Measurements from ENCODE around the gene IL4R. TPM values are rescaled to one million over a fixed set of nuclear protein-coding genes. Genes with fewer than 3 reads are reported as not detected.

IL4R gene
- polyA plus RNA-seq, 2 donors: 51.1 to 60.0 TPM

DNA sequence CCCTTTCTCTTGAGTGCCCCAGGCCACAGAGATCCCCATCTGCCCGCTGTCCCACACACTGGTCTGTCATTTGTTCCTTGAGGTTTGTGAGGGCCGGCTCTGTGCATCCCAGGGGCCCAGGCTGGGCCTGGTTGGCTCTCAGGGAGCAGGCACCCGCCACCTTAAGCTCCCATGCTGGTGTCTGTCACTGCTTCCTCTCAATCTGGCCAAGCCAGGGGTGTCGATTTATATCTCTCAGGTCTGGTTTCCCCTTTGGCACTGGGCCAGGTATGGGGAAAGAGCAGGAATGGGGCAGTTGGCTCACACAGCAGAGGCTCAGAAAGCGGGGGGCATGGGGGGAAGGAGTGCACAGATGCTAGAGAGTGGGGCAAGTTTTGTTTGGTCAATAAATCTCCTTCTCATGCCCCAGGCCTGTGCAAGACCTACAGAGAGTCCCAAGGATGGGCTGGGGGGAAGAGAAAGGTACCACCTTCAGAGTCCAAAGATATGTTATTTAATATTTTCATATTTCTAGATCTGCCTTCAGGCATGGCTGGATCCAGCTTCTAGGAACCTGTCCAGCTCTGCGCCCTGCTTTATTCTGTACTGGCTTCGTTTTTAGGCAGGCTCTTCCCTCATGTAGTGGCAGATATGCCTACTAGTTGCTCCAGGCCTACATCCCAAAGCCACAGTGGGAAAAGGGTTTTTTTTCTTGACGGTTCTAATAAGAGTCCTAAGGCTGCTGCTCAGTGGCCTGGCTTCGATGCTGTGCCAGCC is 34.3 kb downstream of the IL4R start:
- peaks cover 0 to 2% of the 10 kb centered on the region in 2 donors for H3K4me1 ChIP-seq (ENCODE audit: control insufficient read depth in 2 of 2, insufficient read depth in 2 of 2, low read length in 1 of 2)
- H3K4me3 ChIP-seq (ENCODE audit: low read depth in 1 of 2, low read length in 2 of 2): no peak overlapping the region
- H3K9me3 ChIP-seq (ENCODE audit: control insufficient read depth in 2 of 2, insufficient read depth in 1 of 2, low read depth in 1 of 2, low read length in 1 of 2): peaks cover 0 to 3% of the 10 kb centered on the region in 2 donors
- H3K27ac ChIP-seq (ENCODE audit: low read depth in 2 of 2, low read length in 1 of 2): peak overlapping the region in 1 of 2 donors; percentile 50
- no peaks in the 10 kb centered on the region for H3K27me3 ChIP-seq (ENCODE audit: control insufficient read depth in 1 of 2, insufficient read depth in 2 of 2, low read length in 2 of 2)
- WGBS, 2 donors: 69 to 77% methylated on average over 9 of the region's 9 CpGs
- peaks cover 20 to 48% of the 10 kb centered on the region in 2 donors for H3K36me3 ChIP-seq (ENCODE audit: control insufficient read depth in 2 of 2, insufficient read depth in 2 of 2, low read length in 1 of 2)

DNA sequence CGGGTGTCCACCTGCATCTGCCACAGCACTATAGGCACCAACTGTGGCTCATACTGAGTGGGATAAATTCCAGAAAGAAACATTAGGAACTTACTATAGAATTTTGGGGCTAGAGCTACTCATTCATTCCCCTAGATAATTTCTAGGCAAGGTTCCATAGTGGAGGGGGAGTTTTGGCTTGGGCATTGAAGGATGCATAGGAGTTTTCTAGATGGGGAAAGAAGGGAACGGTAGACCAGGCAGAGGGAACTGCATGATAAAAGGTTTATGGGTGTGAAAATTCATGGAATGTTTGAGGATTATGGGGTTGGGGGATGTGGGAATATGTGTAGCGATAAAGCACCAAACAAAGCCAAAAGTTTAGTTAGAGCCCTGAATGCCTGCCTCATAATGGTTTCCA is 35.5 kb downstream of the IL4R start:
- H3K36me3 ChIP-seq (ENCODE audit: control insufficient read depth in 2 of 2, insufficient read depth in 2 of 2, low read length in 1 of 2): peaks cover 24 to 54% of the 10 kb centered on the region in 2 donors
- no peak overlapping the region for H3K27ac ChIP-seq (ENCODE audit: low read depth in 2 of 2, low read length in 1 of 2)
- H3K27me3 ChIP-seq (ENCODE audit: control insufficient read depth in 1 of 2, insufficient read depth in 2 of 2, low read length in 2 of 2): no peaks in the 10 kb centered on the region
- peaks cover 0 to 3% of the 10 kb centered on the region in 2 donors for H3K9me3 ChIP-seq (ENCODE audit: control insufficient read depth in 2 of 2, insufficient read depth in 1 of 2, low read depth in 1 of 2, low read length in 1 of 2)
- peaks cover 0 to 2% of the 10 kb centered on the region in 2 donors for H3K4me1 ChIP-seq (ENCODE audit: control insufficient read depth in 2 of 2, insufficient read depth in 2 of 2, low read length in 1 of 2)
- no peak overlapping the region for H3K4me3 ChIP-seq (ENCODE audit: low read depth in 1 of 2, low read length in 2 of 2)
- WGBS, 2 donors: 94 to 96% methylated on average over 3 of the region's 3 CpGs

DNA sequence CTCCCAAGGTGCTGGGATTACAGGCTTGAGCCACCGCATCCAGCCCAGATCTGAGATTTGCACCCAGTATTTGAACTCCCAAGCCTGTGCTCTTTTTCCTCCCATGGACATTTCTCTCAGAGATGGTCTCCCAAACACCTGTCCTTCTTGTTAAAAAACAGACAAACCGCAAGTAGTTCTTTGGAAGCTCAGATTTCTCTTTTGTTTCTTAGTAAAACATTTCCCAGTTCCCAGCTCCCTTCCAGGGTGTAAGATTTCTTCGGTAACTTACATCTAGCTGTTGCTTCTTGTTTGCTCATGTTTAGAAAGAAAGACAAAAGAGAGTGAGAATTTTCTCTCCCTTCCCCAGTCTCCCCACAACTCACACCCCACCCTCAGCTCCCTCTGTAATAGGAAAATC is 36.2 kb downstream of the IL4R start:
- Histone ChIP-seq H3K9me3 (ENCODE audit: control insufficient read depth in 2 of 2, insufficient read depth in 1 of 2, low read depth in 1 of 2, low read length in 1 of 2) (peaks cover 0 to 3% of the 10 kb centered on the region in 2 donors), H3K36me3 (ENCODE audit: control insufficient read depth in 2 of 2, insufficient read depth in 2 of 2, low read length in 1 of 2) (peaks cover 29 to 54% of the 10 kb centered on the region in 2 donors), H3K27ac (ENCODE audit: low read depth in 2 of 2, low read length in 1 of 2) (no peak overlapping the region), H3K4me1 (ENCODE audit: control insufficient read depth in 2 of 2, insufficient read depth in 2 of 2, low read length in 1 of 2) (peaks cover 0 to 2% of the 10 kb centered on the region in 2 donors), H3K27me3 (ENCODE audit: control insufficient read depth in 1 of 2, insufficient read depth in 2 of 2, low read length in 2 of 2) (no peaks in the 10 kb centered on the region), H3K4me3 (ENCODE audit: low read depth in 1 of 2, low read length in 2 of 2) (no peak overlapping the region)
- WGBS, 2 donors: 64 to 87% methylated on average over 3 of the region's 3 CpGs

DNA sequence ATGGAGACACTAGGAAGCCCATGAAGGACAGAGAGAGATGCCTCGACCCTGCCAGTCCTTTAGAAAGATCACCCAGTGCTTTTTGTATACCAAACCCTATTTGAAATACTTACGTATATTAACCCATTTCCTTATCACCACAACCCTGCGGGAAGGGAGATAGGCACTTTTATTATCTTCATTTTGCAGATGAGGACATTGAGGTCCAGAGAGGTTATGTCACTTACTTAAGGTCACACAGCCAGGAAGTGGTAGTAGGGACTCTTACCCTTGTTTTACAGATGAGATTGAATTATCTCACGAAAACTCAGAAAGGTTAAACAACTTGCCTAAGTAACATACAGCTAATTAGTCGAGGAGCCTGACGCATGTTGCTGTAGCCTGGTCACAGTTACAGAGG is 38.2 kb downstream of the IL4R start:
- no peak overlapping the region for H3K4me3 ChIP-seq (ENCODE audit: low read depth in 1 of 2, low read length in 2 of 2)
- peaks cover 0 to 3% of the 10 kb centered on the region in 2 donors for H3K9me3 ChIP-seq (ENCODE audit: control insufficient read depth in 2 of 2, insufficient read depth in 1 of 2, low read depth in 1 of 2, low read length in 1 of 2)
- peaks cover 34 to 58% of the 10 kb centered on the region in 2 donors for H3K36me3 ChIP-seq (ENCODE audit: control insufficient read depth in 2 of 2, insufficient read depth in 2 of 2, low read length in 1 of 2)
- 91 to 94% methylated on average over 6 of the region's 6 CpGs for WGBS, 2 donors
- H3K27ac ChIP-seq (ENCODE audit: low read depth in 2 of 2, low read length in 1 of 2): no peak overlapping the region
- H3K4me1 ChIP-seq (ENCODE audit: control insufficient read depth in 2 of 2, insufficient read depth in 2 of 2, low read length in 1 of 2): peaks cover 0 to 2% of the 10 kb centered on the region in 2 donors
- H3K27me3 ChIP-seq (ENCODE audit: control insufficient read depth in 1 of 2, insufficient read depth in 2 of 2, low read length in 2 of 2): no peaks in the 10 kb centered on the region

DNA sequence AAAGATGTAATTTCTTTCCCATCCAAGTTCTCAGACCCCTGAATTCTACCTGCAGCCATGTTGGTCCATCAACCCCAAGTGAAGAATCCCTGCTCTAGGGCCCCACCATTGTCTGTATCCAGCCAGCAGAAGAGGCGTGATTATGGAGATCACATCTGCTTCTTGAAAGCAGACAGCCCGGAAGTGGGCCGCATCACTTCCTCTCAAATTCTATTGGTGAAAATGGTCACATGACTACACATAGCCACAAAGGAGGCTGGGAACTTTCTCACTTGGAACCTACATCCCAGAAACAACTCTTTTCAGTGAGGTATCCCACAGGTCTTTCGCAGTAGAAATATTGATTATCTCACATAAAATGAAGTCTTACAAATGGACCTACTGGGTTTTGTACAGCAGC is 40.1 kb downstream of the IL4R start:
- Histone ChIP-seq H3K9me3 (ENCODE audit: control insufficient read depth in 2 of 2, insufficient read depth in 1 of 2, low read depth in 1 of 2, low read length in 1 of 2) (no peaks in the 10 kb centered on the region), H3K4me1 (ENCODE audit: control insufficient read depth in 2 of 2, insufficient read depth in 2 of 2, low read length in 1 of 2) (no peaks in the 10 kb centered on the region), H3K27ac (ENCODE audit: low read depth in 2 of 2, low read length in 1 of 2) (no peak overlapping the region), H3K27me3 (ENCODE audit: control insufficient read depth in 1 of 2, insufficient read depth in 2 of 2, low read length in 2 of 2) (no peaks in the 10 kb centered on the region), H3K36me3 (ENCODE audit: control insufficient read depth in 2 of 2, insufficient read depth in 2 of 2, low read length in 1 of 2) (peaks cover 24 to 55% of the 10 kb centered on the region in 2 donors), H3K4me3 (ENCODE audit: low read depth in 1 of 2, low read length in 2 of 2) (no peak overlapping the region)
- WGBS, 2 donors: 97% methylated on average over 4 of the region's 4 CpGs

DNA sequence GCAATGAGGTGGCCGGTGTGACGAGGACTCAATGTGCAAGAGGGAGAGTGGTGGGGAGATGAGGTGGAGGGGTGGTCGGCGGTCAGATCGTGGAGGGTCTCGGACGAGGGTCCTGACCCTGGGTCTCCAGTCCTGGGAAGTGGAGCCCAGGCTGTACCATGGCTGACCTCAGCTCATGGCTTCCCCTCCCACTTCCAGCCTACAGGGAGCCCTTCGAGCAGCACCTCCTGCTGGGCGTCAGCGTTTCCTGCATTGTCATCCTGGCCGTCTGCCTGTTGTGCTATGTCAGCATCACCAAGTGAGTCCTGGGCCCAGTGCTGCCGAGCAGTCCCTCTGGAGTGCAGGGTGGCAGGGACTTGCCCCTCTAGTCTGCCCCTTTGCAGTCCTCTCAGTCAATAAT is 41.8 kb downstream of the IL4R start:
- WGBS, 2 donors: 77 to 85% methylated on average over 12 of the region's 12 CpGs
- Histone ChIP-seq H3K36me3 (ENCODE audit: control insufficient read depth in 2 of 2, insufficient read depth in 2 of 2, low read length in 1 of 2) (peaks cover 25 to 57% of the 10 kb centered on the region in 2 donors), H3K4me1 (ENCODE audit: control insufficient read depth in 2 of 2, insufficient read depth in 2 of 2, low read length in 1 of 2) (peaks cover 0 to 4% of the 10 kb centered on the region in 2 donors), H3K27ac (ENCODE audit: low read depth in 2 of 2, low read length in 1 of 2) (peak overlapping the region in 1 of 2 donors; percentile 9), H3K9me3 (ENCODE audit: control insufficient read depth in 2 of 2, insufficient read depth in 1 of 2, low read depth in 1 of 2, low read length in 1 of 2) (no peaks in the 10 kb centered on the region), H3K4me3 (ENCODE audit: low read depth in 1 of 2, low read length in 2 of 2) (no peak overlapping the region), H3K27me3 (ENCODE audit: control insufficient read depth in 1 of 2, insufficient read depth in 2 of 2, low read length in 2 of 2) (no peaks in the 10 kb centered on the region)

DNA sequence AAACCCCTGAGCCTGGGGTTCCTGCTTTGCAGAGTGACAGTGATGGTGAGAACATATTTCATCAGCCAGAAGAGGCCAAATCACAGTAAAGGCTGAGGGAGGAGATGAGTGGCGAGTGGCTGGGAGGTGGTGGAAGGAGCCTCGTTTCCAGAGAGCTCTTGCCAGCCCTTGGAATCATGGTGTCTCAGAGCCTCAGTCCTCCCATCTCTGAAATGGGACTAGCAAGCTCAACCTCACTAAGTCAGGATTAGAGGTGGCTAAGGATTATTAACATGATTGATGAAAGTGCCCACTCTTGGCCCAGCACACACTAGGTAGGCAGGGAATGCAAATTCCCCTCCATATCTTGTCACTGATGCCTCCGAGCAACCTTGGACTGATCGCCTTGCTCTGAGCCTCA is 43.0 kb downstream of the IL4R start:
- no peaks in the 10 kb centered on the region for H3K9me3 ChIP-seq (ENCODE audit: control insufficient read depth in 2 of 2, insufficient read depth in 1 of 2, low read depth in 1 of 2, low read length in 1 of 2)
- peaks cover 25 to 56% of the 10 kb centered on the region in 2 donors for H3K36me3 ChIP-seq (ENCODE audit: control insufficient read depth in 2 of 2, insufficient read depth in 2 of 2, low read length in 1 of 2)
- H3K4me3 ChIP-seq (ENCODE audit: low read depth in 1 of 2, low read length in 2 of 2): no peak overlapping the region
- 89 to 93% methylated on average over 4 of the region's 4 CpGs for WGBS, 2 donors
- no peak overlapping the region for H3K27ac ChIP-seq (ENCODE audit: low read depth in 2 of 2, low read length in 1 of 2)
- no peaks in the 10 kb centered on the region for H3K27me3 ChIP-seq (ENCODE audit: control insufficient read depth in 1 of 2, insufficient read depth in 2 of 2, low read length in 2 of 2)
- H3K4me1 ChIP-seq (ENCODE audit: control insufficient read depth in 2 of 2, insufficient read depth in 2 of 2, low read length in 1 of 2): peaks cover 0 to 4% of the 10 kb centered on the region in 2 donors

DNA sequence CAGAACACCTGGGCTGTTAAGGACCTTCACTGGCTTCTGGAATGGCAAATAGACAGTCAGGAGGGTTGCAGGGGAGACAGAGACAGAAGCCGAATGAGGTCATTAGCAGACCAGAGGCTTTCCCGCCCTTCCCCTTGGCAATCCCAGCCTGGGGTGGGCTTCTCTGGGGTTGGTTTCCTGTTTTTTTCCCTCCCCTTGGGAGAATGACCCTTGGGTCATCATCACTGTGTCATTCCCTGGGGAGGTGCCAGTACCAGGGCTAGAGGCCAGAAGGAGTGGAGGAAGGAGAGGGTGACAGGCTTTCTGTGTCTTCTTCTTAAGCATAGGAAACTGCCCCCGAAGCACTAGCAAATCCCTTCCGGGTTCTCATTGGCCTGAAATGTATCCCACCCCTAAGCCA is 45.3 kb downstream of the IL4R start:
- Histone ChIP-seq H3K4me1 (ENCODE audit: control insufficient read depth in 2 of 2, insufficient read depth in 2 of 2, low read length in 1 of 2) (peaks cover 3 to 14% of the 10 kb centered on the region in 2 donors), H3K27ac (ENCODE audit: low read depth in 2 of 2, low read length in 1 of 2) (no peak overlapping the region), H3K36me3 (ENCODE audit: control insufficient read depth in 2 of 2, insufficient read depth in 2 of 2, low read length in 1 of 2) (peaks cover 20 to 62% of the 10 kb centered on the region in 2 donors)

DNA sequence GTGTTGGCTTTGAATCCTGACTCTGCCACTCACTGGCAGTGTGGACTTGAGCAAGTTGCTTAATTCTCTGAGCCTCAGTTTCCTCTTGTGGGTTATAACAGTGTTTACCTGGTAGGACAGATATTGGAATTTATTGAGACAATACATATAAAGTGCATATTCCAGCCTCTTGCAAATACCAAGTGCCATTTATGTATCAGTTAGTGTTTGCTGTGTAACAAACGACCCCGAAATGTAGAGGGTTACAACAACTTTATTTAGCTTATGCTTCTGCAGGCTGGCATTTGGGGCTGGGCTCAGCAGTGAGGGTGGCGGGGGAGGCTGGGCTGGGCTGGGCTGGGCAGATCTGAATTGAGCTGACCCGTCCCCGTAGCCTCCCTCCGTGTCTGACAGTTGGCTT is 45.8 kb downstream of the IL4R start:
- peaks cover 18 to 58% of the 10 kb centered on the region in 2 donors for H3K36me3 ChIP-seq (ENCODE audit: control insufficient read depth in 2 of 2, insufficient read depth in 2 of 2, low read length in 1 of 2)
- H3K4me3 ChIP-seq (ENCODE audit: low read depth in 1 of 2, low read length in 2 of 2): no peak overlapping the region
- 80 to 85% methylated on average over 6 of the region's 6 CpGs for WGBS, 2 donors
- peaks cover 0 to 2% of the 10 kb centered on the region in 2 donors for H3K9me3 ChIP-seq (ENCODE audit: control insufficient read depth in 2 of 2, insufficient read depth in 1 of 2, low read depth in 1 of 2, low read length in 1 of 2)
- H3K4me1 ChIP-seq (ENCODE audit: control insufficient read depth in 2 of 2, insufficient read depth in 2 of 2, low read length in 1 of 2): peaks cover 3 to 15% of the 10 kb centered on the region in 2 donors
- H3K27me3 ChIP-seq (ENCODE audit: control insufficient read depth in 1 of 2, insufficient read depth in 2 of 2, low read length in 2 of 2): no peaks in the 10 kb centered on the region
- no peak overlapping the region for H3K27ac ChIP-seq (ENCODE audit: low read depth in 2 of 2, low read length in 1 of 2)

More for the DNA sequence above, 45.3 kb downstream of the IL4R start:
- WGBS, 2 donors: 96% methylated on average over 4 of the region's 4 CpGs
- peaks cover 0 to 2% of the 10 kb centered on the region in 2 donors for H3K9me3 ChIP-seq (ENCODE audit: control insufficient read depth in 2 of 2, insufficient read depth in 1 of 2, low read depth in 1 of 2, low read length in 1 of 2)
- H3K27me3 ChIP-seq (ENCODE audit: control insufficient read depth in 1 of 2, insufficient read depth in 2 of 2, low read length in 2 of 2): no peaks in the 10 kb centered on the region
- no peak overlapping the region for H3K4me3 ChIP-seq (ENCODE audit: low read depth in 1 of 2, low read length in 2 of 2)

DNA sequence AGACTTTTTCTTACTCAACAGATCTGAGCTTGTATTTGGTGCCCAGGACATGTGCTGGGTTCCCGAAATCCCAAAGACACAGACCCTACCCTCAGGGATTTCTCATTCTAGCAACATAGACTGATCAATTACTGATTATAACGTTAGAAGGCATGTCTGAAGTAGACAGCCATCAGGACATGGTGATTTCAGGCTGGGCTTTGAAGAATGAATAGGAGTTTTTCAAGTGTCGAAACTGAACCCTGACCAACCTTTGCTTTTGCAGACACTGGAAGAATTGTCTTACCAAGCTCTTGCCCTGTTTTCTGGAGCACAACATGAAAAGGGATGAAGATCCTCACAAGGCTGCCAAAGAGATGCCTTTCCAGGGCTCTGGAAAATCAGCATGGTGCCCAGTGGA is 48.2 kb downstream of the IL4R start:
- Histone ChIP-seq H3K9me3 (ENCODE audit: control insufficient read depth in 2 of 2, insufficient read depth in 1 of 2, low read depth in 1 of 2, low read length in 1 of 2) (peaks cover 0 to 2% of the 10 kb centered on the region in 2 donors), H3K4me1 (ENCODE audit: control insufficient read depth in 2 of 2, insufficient read depth in 2 of 2, low read length in 1 of 2) (peaks cover 5 to 15% of the 10 kb centered on the region in 2 donors), H3K4me3 (ENCODE audit: low read depth in 1 of 2, low read length in 2 of 2) (no peak overlapping the region), H3K27me3 (ENCODE audit: control insufficient read depth in 1 of 2, insufficient read depth in 2 of 2, low read length in 2 of 2) (no peaks in the 10 kb centered on the region), H3K27ac (ENCODE audit: low read depth in 2 of 2, low read length in 1 of 2) (peak overlapping the region in 1 of 2 donors; percentile 1), H3K36me3 (ENCODE audit: control insufficient read depth in 2 of 2, insufficient read depth in 2 of 2, low read length in 1 of 2) (peaks cover 11 to 39% of the 10 kb centered on the region in 2 donors)
- WGBS, 2 donors: 88% methylated on average over 3 of the region's 3 CpGs

Measured in esophagus (tissue), 2 donors.